ENCODE measurements around the gene ADAMTS17. TPM values are rescaled to one million over a fixed set of nuclear protein-coding genes. Genes with fewer than 3 reads are reported as not detected.

ADAMTS17 gene
- total RNA-seq, 1 experiment from 2014 or later: 0.15 TPM

DNA sequence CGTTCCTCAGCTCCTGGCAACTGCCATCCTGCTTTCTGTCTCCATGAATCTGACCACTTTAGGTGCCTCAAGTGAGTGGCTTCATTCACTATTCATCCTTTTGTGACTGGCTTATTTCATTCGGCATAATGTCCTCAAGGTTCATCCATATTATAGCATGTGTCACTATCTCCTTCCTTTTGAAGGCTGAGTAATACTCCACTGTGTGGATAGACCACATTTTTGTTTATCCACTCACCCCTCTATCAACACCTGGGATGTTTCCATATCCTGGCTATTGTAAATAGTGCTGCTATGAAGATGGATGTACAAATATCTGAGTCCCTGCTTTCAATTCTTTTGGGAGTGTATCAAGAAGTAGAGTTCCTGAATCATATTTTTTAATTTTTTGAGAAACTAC, 98.8 kb downstream of the ADAMTS17 start:
- DNase-seq (ENCODE audit: low spot score): no peak
- BruUV-seq (replicated peaks): no TSS peak
- TF ChIP-seq EZH2 (IDR thresholded peaks at IDR 0.05; ENCODE audit: borderline replicate concordance, low read depth, low read length, poor library complexity, severe bottlenecking): no peak
- TF ChIP-seq, protein P1, sequence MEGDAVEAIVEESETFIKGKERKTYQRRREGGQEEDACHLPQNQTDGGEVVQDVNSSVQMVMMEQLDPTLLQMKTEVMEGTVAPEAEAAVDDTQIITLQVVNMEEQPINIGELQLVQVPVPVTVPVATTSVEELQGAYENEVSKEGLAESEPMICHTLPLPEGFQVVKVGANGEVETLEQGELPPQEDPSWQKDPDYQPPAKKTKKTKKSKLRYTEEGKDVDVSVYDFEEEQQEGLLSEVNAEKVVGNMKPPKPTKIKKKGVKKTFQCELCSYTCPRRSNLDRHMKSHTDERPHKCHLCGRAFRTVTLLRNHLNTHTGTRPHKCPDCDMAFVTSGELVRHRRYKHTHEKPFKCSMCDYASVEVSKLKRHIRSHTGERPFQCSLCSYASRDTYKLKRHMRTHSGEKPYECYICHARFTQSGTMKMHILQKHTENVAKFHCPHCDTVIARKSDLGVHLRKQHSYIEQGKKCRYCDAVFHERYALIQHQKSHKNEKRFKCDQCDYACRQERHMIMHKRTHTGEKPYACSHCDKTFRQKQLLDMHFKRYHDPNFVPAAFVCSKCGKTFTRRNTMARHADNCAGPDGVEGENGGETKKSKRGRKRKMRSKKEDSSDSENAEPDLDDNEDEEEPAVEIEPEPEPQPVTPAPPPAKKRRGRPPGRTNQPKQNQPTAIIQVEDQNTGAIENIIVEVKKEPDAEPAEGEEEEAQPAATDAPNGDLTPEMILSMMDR (conservative IDR thresholded peaks at IDR 0.05; ENCODE audit: low read depth, low read length): no peak
- Histone ChIP-seq H3K9me3 (ENCODE audit: low read depth, low read length, poor library complexity, severe bottlenecking) (peaks cover 24% of the 10 kb centered on the region), H3K27me3 (replicated peaks; ENCODE audit: insufficient read depth, low read depth, low read length, poor library complexity) (no peaks in the 10 kb centered on the region), H3K36me3 (ENCODE audit: insufficient read depth, low read length, poor library complexity, severe bottlenecking) (no peaks in the 10 kb centered on the region), H3K4me3 (ENCODE audit: low read depth, low read length, poor library complexity, severe bottlenecking) (no peak overlapping the region), H3K27ac (ENCODE audit: low read depth, low read length, poor library complexity, severe bottlenecking) (no peak overlapping the region), H3K4me1 (ENCODE audit: insufficient read depth, low read length, poor library complexity, severe bottlenecking) (no peaks in the 10 kb centered on the region)
- intact Hi-C loops (cut with micrococcal nuclease; ENCODE audit: unreplicated experiment): no loop called here
- POLR2A ChIA-PET (ENCODE audit: low non-redundant PET): no interaction called here
- CTCF ChIA-PET: no interaction called here

DNA sequence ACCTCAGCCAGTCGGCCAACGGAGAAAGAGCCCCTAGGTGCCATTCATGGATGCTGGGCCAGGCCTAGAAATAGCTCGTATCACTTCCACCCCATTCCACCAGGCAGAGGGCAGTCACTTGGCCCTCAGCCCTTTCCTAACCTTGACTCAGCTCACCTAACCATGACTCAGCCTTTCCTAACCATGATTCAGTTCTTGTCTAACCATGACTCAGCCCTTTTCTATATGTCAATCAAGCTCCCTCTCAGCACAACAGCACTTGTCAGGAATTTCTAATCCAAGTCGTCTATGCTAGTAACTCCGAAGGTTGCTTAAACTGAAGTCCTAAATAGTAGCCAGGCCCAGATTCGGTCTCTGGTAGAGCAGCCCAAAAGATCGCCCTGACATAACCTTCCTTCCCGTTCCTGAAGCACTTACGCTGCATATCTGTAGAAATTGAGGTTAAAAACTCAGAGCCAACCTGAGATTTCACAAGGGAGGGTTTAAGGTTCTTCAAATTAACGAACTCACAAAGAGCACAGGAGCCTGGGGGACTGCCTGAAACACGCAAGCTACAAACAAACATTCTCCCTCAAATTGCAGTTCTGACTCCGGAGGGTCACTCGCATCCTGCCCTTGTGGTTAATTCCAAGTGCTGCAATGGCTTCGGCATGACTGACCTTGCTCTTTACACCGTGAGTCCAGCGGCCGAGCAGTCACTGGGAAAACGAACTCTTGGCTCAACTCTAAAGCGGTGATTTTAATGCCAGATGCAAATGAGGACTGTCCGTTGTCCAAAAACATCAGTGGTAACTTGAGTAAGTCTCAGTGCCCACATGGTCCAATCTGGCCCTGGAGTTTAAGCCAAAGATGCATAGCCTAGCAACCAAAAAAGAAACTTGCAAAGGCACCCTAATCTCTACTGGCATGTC, 99.9 kb downstream of the ADAMTS17 start:
- Histone ChIP-seq H3K4me3 (ENCODE audit: low read depth, low read length, poor library complexity, severe bottlenecking) (no peak overlapping the region), H3K9me3 (ENCODE audit: low read depth, low read length, poor library complexity, severe bottlenecking) (peaks cover 20% of the 10 kb centered on the region), H3K36me3 (ENCODE audit: insufficient read depth, low read length, poor library complexity, severe bottlenecking) (no peaks in the 10 kb centered on the region), H3K27ac (ENCODE audit: low read depth, low read length, poor library complexity, severe bottlenecking) (no peak overlapping the region), H3K4me1 (ENCODE audit: insufficient read depth, low read length, poor library complexity, severe bottlenecking) (no peaks in the 10 kb centered on the region), H3K27me3 (replicated peaks; ENCODE audit: insufficient read depth, low read depth, low read length, poor library complexity) (no peaks in the 10 kb centered on the region)
- CTCF ChIA-PET: no interaction called here
- no TSS peak for BruUV-seq (replicated peaks)
- no peak for DNase-seq (ENCODE audit: low spot score)
- POLR2A ChIA-PET (ENCODE audit: low non-redundant PET): no interaction called here
- TF ChIP-seq, protein P1 (conservative IDR thresholded peaks at IDR 0.05; ENCODE audit: low read depth, low read length): no peak
- TF ChIP-seq EZH2 (IDR thresholded peaks at IDR 0.05; ENCODE audit: borderline replicate concordance, low read depth, low read length, poor library complexity, severe bottlenecking): no peak
- intact Hi-C loops (cut with micrococcal nuclease; ENCODE audit: unreplicated experiment): no loop called here

DNA sequence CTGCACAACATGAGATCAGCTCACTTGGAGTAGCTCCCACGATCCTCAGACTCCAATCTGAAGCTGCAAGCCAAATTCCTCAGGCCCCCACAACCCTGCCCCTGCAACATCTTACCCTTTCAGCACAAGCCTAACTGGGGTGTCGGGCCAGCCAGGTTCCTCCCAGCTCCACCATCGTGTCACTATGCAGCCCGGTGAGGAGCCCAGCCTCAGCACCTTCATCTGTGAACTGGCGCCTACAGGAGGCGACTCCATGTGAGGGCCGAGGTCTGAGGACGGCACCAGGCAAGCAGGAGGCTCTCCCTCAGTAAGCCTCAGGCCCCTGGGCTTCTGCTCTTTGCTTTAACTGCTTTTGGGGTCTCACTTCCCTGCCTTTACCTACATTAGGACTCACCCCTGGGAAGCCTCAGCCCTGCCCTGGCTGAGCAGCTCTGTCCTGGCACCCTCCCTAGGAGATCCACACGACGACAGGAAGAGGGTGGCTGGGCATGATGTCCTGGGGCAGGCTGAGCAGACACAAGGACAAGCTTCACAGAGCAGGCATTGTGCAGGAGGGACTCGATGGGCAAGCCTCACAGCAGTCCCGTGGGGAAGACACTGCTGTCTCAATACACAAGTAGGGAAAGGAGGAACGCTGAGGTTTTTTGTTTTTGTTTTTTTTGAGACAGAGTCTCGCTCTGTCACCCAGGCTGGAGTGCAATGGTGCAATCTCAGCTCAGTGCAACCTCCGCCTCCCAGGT, 104.6 kb downstream of the ADAMTS17 start:
- no peak overlapping the region for H3K4me3 ChIP-seq (ENCODE audit: low read depth, low read length, poor library complexity, severe bottlenecking)
- peaks cover 4% of the 10 kb centered on the region for H3K9me3 ChIP-seq (ENCODE audit: low read depth, low read length, poor library complexity, severe bottlenecking)
- ChIA-PET POLR2A (ENCODE audit: low non-redundant PET) (no interaction called here), CTCF (no interaction called here)
- no peaks in the 10 kb centered on the region for H3K4me1 ChIP-seq (ENCODE audit: insufficient read depth, low read length, poor library complexity, severe bottlenecking)
- DNase-seq (ENCODE audit: low spot score): no peak
- H3K27ac ChIP-seq (ENCODE audit: low read depth, low read length, poor library complexity, severe bottlenecking): no peak overlapping the region
- H3K36me3 ChIP-seq (ENCODE audit: insufficient read depth, low read length, poor library complexity, severe bottlenecking): no peaks in the 10 kb centered on the region
- intact Hi-C loops (cut with micrococcal nuclease; ENCODE audit: unreplicated experiment): no loop called here
- H3K27me3 ChIP-seq (replicated peaks; ENCODE audit: insufficient read depth, low read depth, low read length, poor library complexity): no peaks in the 10 kb centered on the region
- BruUV-seq (replicated peaks): no TSS peak
- TF ChIP-seq EZH2 (IDR thresholded peaks at IDR 0.05; ENCODE audit: borderline replicate concordance, low read depth, low read length, poor library complexity, severe bottlenecking): no peak
- TF ChIP-seq, protein P1 (conservative IDR thresholded peaks at IDR 0.05; ENCODE audit: low read depth, low read length): no peak
